SK-N-SH (cell line): ENCODE measurements around the gene SLC34A2. TPM values are rescaled to one million over a fixed set of nuclear protein-coding genes. Genes with fewer than 3 reads are reported as not detected.

Source experiments
- CTCF ChIA-PET: fragments of 300-600, 350-600 bp; formaldehyde crosslinking; extraction: SDS; loops from one replicate; lab custom pipeline; 2021; lab: Yijun Ruan, JAX
- POLR2A ChIA-PET: fragments of 350-600 bp; sonication (Branson Sonifier 250); formaldehyde crosslinking; extraction: SDS; loops from one replicate; lab custom pipeline; 2020; ENCODE audit warnings: antibody characterized with exemption, inconsistent platforms; lab: Yijun Ruan, JAX
- DNase-seq: peaks from one replicate; pipeline ENCODE4 v3.0.0; 2012
- H2AFZ ChIP-seq: fragments of 200-600 bp; sonication (generic); 2 replicates; pipeline ENCODE4 v1.8.1; 2016; ENCODE audit warnings: antibody characterized with exemption, mild to moderate bottlenecking, low read depth
- H3F3A ChIP-seq: fragments of 200-600 bp; sonication (generic); replicated peaks from 2 replicates; pipeline ENCODE3; 2016; ENCODE audit warnings: antibody characterized with exemption, mild to moderate bottlenecking; ENCODE audit not compliant: insufficient read depth
- H3K27ac ChIP-seq, 2 experiments: fragments of 200-500 bp in 1 of 2; fragments of 200-600 bp in 1 of 2; sonication (Bioruptor generic) in 1 of 2; sonication (generic), shearing (Covaris generic) in 1 of 2; 2 replicates each; pipeline versions ENCODE4 v1.5.1 to v1.6.1; 2014 to 2016; ENCODE audit warnings: low read depth in 2 of 2, inconsistent platforms in 1 of 2, low read length in 1 of 2, mild to moderate bottlenecking in 1 of 2, mixed read lengths in 1 of 2
- H3K27me3 ChIP-seq: fragments of 200-600 bp; sonication (generic), shearing (Covaris generic); 2 replicates; pipeline ENCODE4 v1.6.1; 2016; ENCODE audit warnings: mixed run types; ENCODE audit not compliant: insufficient read depth
- H3K36me3 ChIP-seq, 2 experiments: fragments of 200-500 bp in 1 of 2; fragments of 200-600 bp in 1 of 2; sonication (Bioruptor generic) in 1 of 2; sonication (generic) in 1 of 2; replicated peaks in 1 of 2; 2 replicates each; pipeline versions ENCODE3 to v1.5.1; 2014 to 2016; ENCODE audit warnings: low read length in 1 of 2, mild to moderate bottlenecking in 1 of 2; ENCODE audit not compliant: insufficient read depth in 2 of 2, control insufficient read depth in 1 of 2
- H3K4me1 ChIP-seq, 2 experiments: fragments of 200-500 bp in 1 of 2; fragments of 200-600 bp in 1 of 2; sonication (Bioruptor generic) in 1 of 2; sonication (generic), shearing (Covaris generic) in 1 of 2; 2 replicates each; pipeline versions ENCODE4 v1.5.1 to v1.6.1; 2014 to 2016; ENCODE audit warnings: low read depth in 1 of 2, low read length in 1 of 2, mixed run types in 1 of 2; ENCODE audit not compliant: insufficient read depth in 2 of 2, control insufficient read depth in 1 of 2
- H3K4me2 ChIP-seq: fragments of 200-600 bp; sonication (generic), shearing (Covaris generic); 2 replicates; pipeline ENCODE4 v1.6.1; 2017; ENCODE audit warnings: mixed run types
- H3K4me3 ChIP-seq, 2 experiments: fragments of 200-500 bp in 1 of 2; fragments of 200-600 bp in 1 of 2; sonication (Bioruptor generic) in 1 of 2; sonication (generic), shearing (Covaris generic) in 1 of 2; 2 replicates each; pipeline versions ENCODE4 v1.5.1 to v1.8.1; 2014 to 2016; ENCODE audit warnings: low read depth in 2 of 2, inconsistent platforms in 1 of 2, low read length in 1 of 2, mild to moderate bottlenecking in 1 of 2, mixed read lengths in 1 of 2, moderate library complexity in 1 of 2
- H3K79me2 ChIP-seq: fragments of 200-600 bp; sonication (generic); 2 replicates; pipeline ENCODE4 v1.8.1; 2017; ENCODE audit warnings: mild to moderate bottlenecking; ENCODE audit not compliant: insufficient read depth
- H3K9ac ChIP-seq: fragments of 200-600 bp; sonication (generic); 2 replicates; pipeline ENCODE4 v1.6.1; 2017; ENCODE audit warnings: mixed run types
- H3K9me2 ChIP-seq: fragments of 200-600 bp; sonication (generic); 2 replicates; pipeline ENCODE4 v1.6.1; 2017; ENCODE audit warnings: mixed run types
- H3K9me3 ChIP-seq: fragments of 200-600 bp; sonication (generic); 2 replicates; pipeline ENCODE4 v1.6.1; 2017; ENCODE audit warnings: mixed run types, mild to moderate bottlenecking, moderate library complexity
- H4K20me1 ChIP-seq: fragments of 200-600 bp; sonication (generic); 2 replicates; pipeline ENCODE4 v1.6.1; 2017; ENCODE audit warnings: mild to moderate bottlenecking, mixed run types; ENCODE audit not compliant: insufficient read depth
- ELF1 ChIP-seq: IDR thresholded peaks from 2 replicates; pipeline ENCODE4 v1.4.0; 2012
- EP300 ChIP-seq, 2 experiments: IDR thresholded peaks; 2 replicates each; pipeline versions ENCODE4 v1.4.0 to v1.6.1; 2012; ENCODE audit warnings: borderline replicate concordance in 1 of 2, low read depth in 1 of 2, low read length in 1 of 2
- EZH2phosphoT487 ChIP-seq: fragments of 200-600 bp; sonication (generic); IDR thresholded peaks from 2 replicates; pipeline ENCODE4 v1.6.1; 2017; ENCODE audit warnings: low read depth, mixed run types, mild to moderate bottlenecking, antibody characterized with exemption, moderate library complexity, borderline replicate concordance
- FOSL2 ChIP-seq: IDR thresholded peaks from 2 replicates; pipeline ENCODE4 v1.4.0; 2012; ENCODE audit warnings: low read depth, mild to moderate bottlenecking, moderate library complexity, borderline replicate concordance
- FOXJ3 ChIP-seq: sonication (generic); formaldehyde crosslinking; IDR thresholded peaks from 2 replicates; pipeline ENCODE4 v1.5.1; 2020; ENCODE audit warnings: mild to moderate bottlenecking, missing genetic modification reagents
- JUND ChIP-seq: IDR thresholded peaks from 2 replicates; pipeline ENCODE4 v1.4.0; 2012
- MAX ChIP-seq: IDR thresholded peaks from 2 replicates; pipeline ENCODE4 v1.4.0; 2012; ENCODE audit warnings: low read depth
- MEF2A ChIP-seq: IDR thresholded peaks from 2 replicates; pipeline ENCODE4 v1.4.0; 2012; ENCODE audit warnings: low read depth, borderline replicate concordance
- NRF1 ChIP-seq: IDR thresholded peaks from 2 replicates; pipeline ENCODE4 v1.6.1; 2012; ENCODE audit warnings: low read depth, mild to moderate bottlenecking, low read length
- PBX3 ChIP-seq: IDR thresholded peaks from 2 replicates; pipeline ENCODE4; 2012
- POLR2AphosphoS5 ChIP-seq: IDR thresholded peaks from 2 replicates; pipeline ENCODE4 v1.6.1; 2012; ENCODE audit warnings: low read depth, low read length
- RAD21 ChIP-seq: IDR thresholded peaks from 2 replicates; pipeline ENCODE4 v1.6.1; 2012; ENCODE audit warnings: mild to moderate bottlenecking, low read length
- RCOR1 ChIP-seq: fragments of 150-350 bp; IDR thresholded peaks from 2 replicates; pipeline ENCODE4 v1.6.1; 2017; ENCODE audit warnings: antibody characterized with exemption, low read length
- RFX5 ChIP-seq: IDR thresholded peaks from 2 replicates; pipeline ENCODE4 v1.6.1; 2012; ENCODE audit warnings: mild to moderate bottlenecking, improper control_type of control experiment, low read length
- SIN3A ChIP-seq: IDR thresholded peaks from 2 replicates; pipeline ENCODE4 v1.6.1; 2012; ENCODE audit warnings: low read depth, mild to moderate bottlenecking, low read length, moderate library complexity, borderline replicate concordance
- TEAD4 ChIP-seq: IDR thresholded peaks from 2 replicates; pipeline ENCODE4 v1.4.0; 2012; ENCODE audit warnings: mild to moderate bottlenecking, borderline replicate concordance; ENCODE audit not compliant: insufficient read depth
- YY1 ChIP-seq: IDR thresholded peaks from 2 replicates; pipeline ENCODE4 v1.4.0; 2012; ENCODE audit warnings: low read depth, mild to moderate bottlenecking
- ZBTB33 ChIP-seq: IDR thresholded peaks from 2 replicates; pipeline ENCODE4 v1.4.0; 2012; ENCODE audit warnings: low read depth, borderline replicate concordance
- WGBS: methylation state at CpG from one replicate; pipeline ENCODE4 v1.1.6; 2017; ENCODE audit warnings: low lambda C conversion rate; 5-methylcytosine and 5-hydroxymethylcytosine counted together
- polyA plus RNA-seq, 3 experiments: library from polyadenylated mRNA; depleted of rRNA; stranded (reverse); fragments of >200 nt; gene quantifications; 2 replicates each; pipeline ENCODE4 v1.2.3, GENCODE V29; 2012

SLC34A2 gene
- polyA plus RNA-seq, 1 of the 3 experiments (the other 2 are of a cell fraction): not detected

- no peaks in the 10 kb centered on the region for H4K20me1 ChIP-seq
- WGBS: 23% methylated on average over 5 of the region's 5 CpGs
- H3F3A ChIP-seq: no peaks in the 10 kb centered on the region
- H3K4me3 ChIP-seq: no peak overlapping the region
- TF ChIP-seq SIN3A (no peak), POLR2AphosphoS5 (no peak), RCOR1 (no peak), TEAD4 (no peak), FOSL2 (no peak), MEF2A (no peak), ZBTB33 (no peak), JUND (no peak)
- no peaks in the 10 kb centered on the region for H3K79me2 ChIP-seq
- no peak overlapping the region for H3K9ac ChIP-seq
- H3K27me3 ChIP-seq: no peaks in the 10 kb centered on the region; the same call in 1 of the 2 replicates
- ChIA-PET POLR2A (no interaction called here), CTCF (no interaction called here)
- H3K4me1 ChIP-seq: no peaks in the 10 kb centered on the region
- H3K36me3 ChIP-seq: no peaks in the 10 kb centered on the region
- DNase-seq: no peak
- H3K9me3 ChIP-seq: no peaks in the 10 kb centered on the region
- no peaks in the 10 kb centered on the region for H3K9me2 ChIP-seq
- no peak overlapping the region for H3K4me2 ChIP-seq
- no peak overlapping the region for H2AFZ ChIP-seq
- no peak overlapping the region for H3K27ac ChIP-seq
Observed at GRCh38 chr4:25696409-25696808, 40.8 kb downstream of the SLC34A2 start.

- TF ChIP-seq NRF1: no peak
- TF ChIP-seq RFX5: no peak
- TF ChIP-seq YY1: no peak
- TF ChIP-seq POLR2AphosphoS5: no peak
- no peak for TF ChIP-seq EP300 (IDR thresholded peaks at IDR 0.05; ENCODE audit: borderline replicate concordance in 1 of 2, low read depth in 1 of 2, low read length in 1 of 2)
- no peak for TF ChIP-seq RAD21
- TF ChIP-seq MAX: no peak
- TF ChIP-seq FOXJ3: no peak
- no peak for TF ChIP-seq PBX3
- no peak for TF ChIP-seq EZH2phosphoT487
- no peak for TF ChIP-seq ELF1
- Histone ChIP-seq H3K9me2 (no peaks in the 10 kb centered on the region), H3K4me1 (no peaks in the 10 kb centered on the region), H3K36me3 (no peaks in the 10 kb centered on the region), H3K4me2 (no peak overlapping the region), H2AFZ (no peak overlapping the region), H3K27me3 (no peaks in the 10 kb centered on the region; the same call in 1 of the 2 replicates), H3K9ac (no peak overlapping the region), H3K79me2 (no peaks in the 10 kb centered on the region), H3K27ac (no peak overlapping the region), H3F3A (no peaks in the 10 kb centered on the region), H3K4me3 (no peak overlapping the region), H4K20me1 (no peaks in the 10 kb centered on the region), H3K9me3 (no peaks in the 10 kb centered on the region)
- 16% methylated on average over 5 of the region's 5 CpGs for WGBS
- CTCF ChIA-PET: no interaction called here
- POLR2A ChIA-PET: no interaction called here
- no peak for DNase-seq
Observed at GRCh38 chr4:25697516-25697915, 41.9 kb downstream of the SLC34A2 start.
